ENCODE data around the gene RDH13. TPM values are rescaled to one million over a fixed set of nuclear protein-coding genes. Genes with fewer than 3 reads are reported as not detected.
"Not testable (repeated sequence)": the region's sequence is repeated elsewhere in the genome, so short reads cannot be mapped to it uniquely, and the experiment has no call there.

RDH13 gene
- 10 to 100 TPM in 3 of 4 donors, 1 to 10 TPM in 1; 2.6 to 48.7 (median 17.1) TPM for total RNA-seq

- peak within 1 kb of the TSS; percentile 16 to 66 for H3K27ac ChIP-seq
- no peaks in the 10 kb centered on the region for H3K4me1 ChIP-seq
- H3K36me3 ChIP-seq: no peaks in the 10 kb centered on the region
- H3K27me3 ChIP-seq: no peaks in the 10 kb centered on the region
- DNase-seq: peak; percentile 93 to 94
- TF ChIP-seq CTCF (IDR thresholded peaks at IDR 0.05) (no peak), POLR2A (IDR thresholded peaks at IDR 0.05) (peak in 1 of 2 donors; percentile 66)
- no peaks in the 10 kb centered on the region for H3K9me3 ChIP-seq
- intact Hi-C loops (cut with DNase I; ENCODE audit: low total_unique reads): no loop called here
- H3K4me3 ChIP-seq: peak within 1 kb of the TSS; percentile 29 to 70
Measured at GRCh38 chr19:55062735-55063491, at the start of gene RDH13. RDH13 (minus strand) TSS chr19:55063148; CDS start chr19:55063032, 116 bp downstream.

- Histone ChIP-seq H3K4me3 (no peak overlapping the region), H3K27me3 (no peaks in the 10 kb centered on the region), H3K9me3 (no peaks in the 10 kb centered on the region), H3K27ac (peak overlapping the region; percentile 97 to 100), H3K4me1 (peaks cover 13 to 38% of the 10 kb centered on the region in 2 donors), H3K36me3 (no peaks in the 10 kb centered on the region)
- intact Hi-C loops (cut with DNase I; ENCODE audit: low total_unique reads): loop anchor here (10.0 kb wide), 1 partner anchor 532 kb away; the partner anchor contains the start of genes CCDC106, ZNF580 and ZNF581
- no peak for TF ChIP-seq POLR2A (IDR thresholded peaks at IDR 0.05)
- TF ChIP-seq CTCF (IDR thresholded peaks at IDR 0.05): no peak
- no peak for DNase-seq
Measured at GRCh38 chr19:55112246-55112776, 49.4 kb upstream of the RDH13 start.

GRCh38 chr19:55111238-55111831 lies 48.4 kb upstream of the RDH13 start:
- Histone ChIP-seq H3K27ac (peak overlapping the region; percentile 97 to 100), H3K4me1 (peaks cover 13 to 38% of the 10 kb centered on the region in 2 donors), H3K27me3 (no peaks in the 10 kb centered on the region), H3K4me3 (no peak overlapping the region), H3K36me3 (no peaks in the 10 kb centered on the region), H3K9me3 (no peaks in the 10 kb centered on the region)
- intact Hi-C loops (cut with DNase I; ENCODE audit: low total_unique reads): loop anchor here (10.0 kb wide), 1 partner anchor 533 kb away; the partner anchor contains the start of genes CCDC106, ZNF580 and ZNF581
- DNase-seq: peak in 1 of 2 donors; percentile 44
- TF ChIP-seq POLR2A (IDR thresholded peaks at IDR 0.05) (peak; percentile 26 to 38), CTCF (IDR thresholded peaks at IDR 0.05) (no peak)

- TF ChIP-seq CTCF (IDR thresholded peaks at IDR 0.05) (no peak), POLR2A (IDR thresholded peaks at IDR 0.05) (no peak)
- no peaks in the 10 kb centered on the region for H3K36me3 ChIP-seq
- peak in 1 of 2 donors; percentile 20 for DNase-seq
- no peaks in the 10 kb centered on the region for H3K27me3 ChIP-seq
- peak overlapping the region in 1 of 2 donors; percentile 100 for H3K27ac ChIP-seq
- H3K4me1 ChIP-seq: peaks cover 9 to 27% of the 10 kb centered on the region in 2 donors
- no peak overlapping the region for H3K4me3 ChIP-seq
- no peaks in the 10 kb centered on the region for H3K9me3 ChIP-seq
- intact Hi-C loops (cut with DNase I; ENCODE audit: low total_unique reads): loop anchor here (10.0 kb wide), 1 partner anchor 535 kb away; the partner anchor contains the start of genes CCDC106, ZNF580 and ZNF581
Measured at GRCh38 chr19:55109527-55110291, 46.8 kb upstream of the RDH13 start.

- H3K27me3 ChIP-seq; H3K36me3 ChIP-seq; H3K9me3 ChIP-seq; H3K4me3 ChIP-seq; H3K4me1 ChIP-seq; intact Hi-C loops (cut with DNase I; ENCODE audit: low total_unique reads); DNase-seq; H3K27ac ChIP-seq: not testable (repeated sequence)
Measured at GRCh38 chr19:55107252-55107651, 44.3 kb upstream of the RDH13 start.
